Superior temporal gyrus (tissue), 1 donor: ENCODE measurements around the gene ZP3.
"Not testable (repeated sequence)": the region's sequence is repeated elsewhere in the genome, so short reads cannot be mapped to it uniquely, and the experiment has no call there.

Source experiments
- DNase-seq: peaks from one replicate; pipeline ENCODE4 v3.0.0-alpha.2; 2016; ENCODE audit errors: extremely low spot score

ZP3 gene

GRCh38 chr7:76442664-76443446, 18.1 kb downstream of the ZP3 start:
- DNase-seq, result not testable (repeated sequence)

DNA sequence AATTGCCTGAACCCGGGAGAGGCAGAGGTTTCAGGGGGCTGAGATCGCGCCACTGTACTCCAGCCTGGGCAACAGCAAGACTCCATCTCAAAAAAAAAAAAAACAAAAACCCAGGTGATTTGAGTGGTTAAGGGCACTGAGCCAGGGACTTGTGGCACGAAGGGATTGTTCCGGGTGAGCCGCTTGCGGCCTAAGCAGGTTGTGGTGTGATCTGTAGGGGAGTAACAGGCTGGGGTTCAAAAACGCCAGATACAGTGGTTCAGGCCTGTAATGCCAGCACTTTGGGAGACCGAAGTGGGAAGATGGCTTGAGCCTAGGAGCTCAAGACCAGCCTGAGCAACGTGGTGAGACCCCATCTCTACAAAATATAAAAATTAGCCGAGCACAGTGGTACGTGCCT, 19.1 kb downstream of the ZP3 start:
- DNase-seq, result not testable (repeated sequence)

DNA sequence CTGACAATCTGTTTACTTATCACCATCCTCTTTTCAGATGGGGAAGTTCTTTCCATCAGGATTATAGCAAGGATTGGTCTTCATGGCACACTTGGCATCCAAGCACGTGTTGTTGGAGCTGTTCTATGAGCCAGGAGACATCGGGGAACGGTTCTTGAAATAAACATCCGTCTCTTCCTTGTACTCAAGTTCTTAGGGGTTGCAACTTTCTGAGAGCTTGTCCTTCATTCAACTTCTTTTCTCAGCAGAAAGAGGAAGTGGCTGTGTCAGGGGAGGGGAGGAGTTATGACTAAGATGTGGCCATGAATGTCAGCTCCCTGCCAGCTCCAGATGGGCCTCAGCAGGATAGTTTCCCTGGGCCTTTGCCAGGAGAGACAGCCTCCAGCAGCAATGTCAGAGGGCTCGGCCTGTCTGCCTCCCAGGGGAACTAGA, 20.8 kb downstream of the ZP3 start:
- not testable (repeated sequence) for DNase-seq

DNA sequence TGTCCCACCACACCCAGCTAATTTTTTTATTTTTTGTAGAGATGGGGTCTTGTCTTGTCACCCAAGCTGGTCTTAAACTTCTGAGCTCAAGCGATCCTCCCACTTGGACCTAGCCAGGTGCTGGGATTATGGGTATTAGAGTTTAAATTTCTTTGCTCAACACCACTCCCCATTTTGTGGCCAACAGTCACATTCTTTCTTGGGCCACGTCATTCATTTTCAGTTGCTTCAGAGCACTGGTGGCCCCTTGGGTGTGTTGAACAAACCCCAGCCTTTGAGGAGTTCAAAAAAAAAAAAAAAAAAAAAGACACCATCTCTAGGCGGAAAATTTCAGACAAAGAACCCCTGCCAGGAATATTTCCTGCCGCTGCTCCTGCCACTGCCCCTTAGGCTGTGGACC, 32.3 kb downstream of the ZP3 start:
- not testable (repeated sequence) for DNase-seq

GRCh38 chr7:76458504-76458903, 33.8 kb downstream of the ZP3 start:
- not testable (repeated sequence) for DNase-seq

DNA sequence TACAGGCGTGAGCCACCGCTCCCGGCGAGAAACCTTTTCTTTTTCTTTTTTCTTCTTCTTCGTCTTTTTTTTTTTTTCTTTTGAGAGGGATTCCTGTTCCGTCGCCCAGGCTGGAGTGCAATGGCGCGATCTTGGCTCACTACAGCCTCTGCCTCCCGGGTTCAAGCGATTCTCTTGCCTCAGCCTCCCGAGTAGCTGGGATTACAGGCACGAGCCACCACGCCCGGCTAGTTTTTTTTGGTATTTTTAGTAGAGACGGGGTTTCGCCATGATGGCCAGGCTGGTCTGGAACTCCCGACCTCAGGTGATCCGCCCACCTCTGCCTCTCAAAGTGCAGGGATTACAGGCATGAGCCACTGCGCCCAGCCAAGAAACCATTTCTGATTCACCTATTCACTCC, 36.0 kb downstream of the ZP3 start:
- not testable (repeated sequence) for DNase-seq

DNA sequence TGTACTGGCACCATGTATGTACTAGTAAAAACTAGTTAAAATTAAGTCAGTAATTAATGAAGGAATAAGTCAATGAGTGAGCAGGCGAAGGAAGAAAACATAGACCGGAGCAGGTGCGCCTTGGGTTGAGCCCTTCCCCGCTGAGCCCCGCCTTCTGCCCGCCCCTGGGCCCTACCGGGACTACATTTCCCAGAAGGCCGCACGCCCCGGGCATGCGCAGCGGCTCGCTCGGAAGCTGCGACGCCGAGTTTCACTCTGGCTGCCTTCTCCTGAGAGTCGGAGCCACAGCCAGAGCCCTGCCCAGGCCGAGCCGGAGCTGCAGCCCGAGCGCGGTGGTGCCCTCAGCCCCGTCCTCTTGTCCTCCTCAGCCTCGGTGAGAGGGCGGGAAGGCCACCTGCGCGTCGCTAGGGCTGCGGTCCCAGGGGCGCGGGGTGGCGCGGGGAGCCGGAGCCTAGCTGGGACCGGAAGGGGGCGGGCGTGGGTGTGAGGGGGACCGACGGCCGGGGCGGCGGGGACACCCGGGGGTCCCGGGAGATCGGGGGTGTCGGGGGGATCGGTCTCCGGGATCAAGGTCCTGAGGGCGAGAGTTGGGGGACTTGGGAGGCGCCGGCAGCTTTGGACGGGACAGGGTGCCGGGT, 36.8 kb downstream of the ZP3 start, which contains the start of gene DTX2:
DTX2 (plus strand) TSS at position 246 of the 638 bp plus-strand sequence. CDS start 18,801 bp downstream, outside the sequence.
- DNase-seq, result not testable (repeated sequence)

DNA sequence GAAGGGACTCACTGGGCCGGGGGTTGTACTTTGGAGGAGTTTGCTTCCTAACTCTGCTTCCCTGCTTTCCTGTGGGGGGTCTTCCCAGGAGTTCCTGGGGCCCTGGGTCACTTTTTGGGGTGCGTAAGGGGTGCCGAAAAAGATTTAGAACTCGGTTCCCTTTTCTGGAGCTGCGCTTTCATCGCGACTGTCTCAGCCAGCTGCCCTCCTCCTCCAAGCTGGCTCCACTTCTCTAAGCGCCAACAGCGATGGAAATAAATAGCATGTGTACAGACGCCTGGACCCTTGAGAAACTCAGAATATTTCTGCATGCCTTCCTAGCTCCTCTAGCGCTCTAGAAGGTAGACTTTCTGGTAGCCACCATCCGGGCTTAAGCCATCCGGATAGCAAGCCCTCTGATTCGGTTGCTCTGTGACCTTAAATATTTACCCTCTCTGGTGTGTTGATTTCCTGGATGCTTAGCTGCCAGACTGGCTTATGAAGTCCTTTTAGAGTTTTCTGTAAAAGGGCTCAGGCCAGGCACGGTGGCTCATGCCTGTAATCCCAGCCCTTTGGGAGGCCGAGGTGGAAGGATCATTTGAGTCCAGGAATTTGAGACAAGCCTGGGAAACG, 37.6 kb downstream of the ZP3 start:
- DNase-seq, result not testable (repeated sequence)

DNA sequence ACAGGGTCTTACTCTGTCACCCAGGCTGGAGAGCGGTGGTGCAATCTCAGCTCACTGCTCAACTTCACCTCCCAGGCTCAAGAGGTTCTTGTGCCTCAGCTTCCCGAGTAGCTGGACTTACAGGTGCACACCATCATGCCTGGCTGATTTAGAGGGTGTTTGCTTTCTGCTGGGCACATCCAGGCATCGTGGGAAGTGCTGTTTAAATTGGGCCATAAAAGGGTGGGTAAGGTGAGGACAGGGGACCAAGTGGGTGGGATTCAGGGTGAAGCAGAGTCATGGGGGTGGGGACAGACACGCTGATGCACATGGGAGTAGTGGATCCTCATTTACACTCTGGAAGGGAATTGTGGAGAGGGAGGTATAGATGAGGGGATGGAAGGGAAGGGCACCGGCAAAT, 40.2 kb downstream of the ZP3 start:
- not testable (repeated sequence) for DNase-seq

DNA sequence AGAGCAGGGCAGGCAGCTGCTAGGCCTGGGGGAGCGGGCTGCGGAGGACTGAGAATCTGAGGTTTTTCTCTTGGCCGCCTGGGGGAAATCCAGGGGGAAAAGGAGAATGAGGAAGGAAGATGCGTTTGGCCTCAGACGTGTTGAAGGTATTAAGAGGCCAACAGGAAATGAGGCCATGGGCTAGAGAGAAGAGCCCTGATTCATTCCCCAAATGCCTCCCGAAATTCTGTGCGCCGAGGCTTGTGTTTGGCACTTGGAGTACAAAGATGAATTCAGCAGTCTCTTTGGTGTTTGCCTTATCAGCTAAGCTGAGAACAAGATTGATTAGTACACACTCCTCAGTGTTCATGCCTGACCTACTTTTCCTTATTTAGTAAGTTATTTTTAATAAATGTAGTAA, 41.2 kb downstream of the ZP3 start:
- DNase-seq, result not testable (repeated sequence)

DNA sequence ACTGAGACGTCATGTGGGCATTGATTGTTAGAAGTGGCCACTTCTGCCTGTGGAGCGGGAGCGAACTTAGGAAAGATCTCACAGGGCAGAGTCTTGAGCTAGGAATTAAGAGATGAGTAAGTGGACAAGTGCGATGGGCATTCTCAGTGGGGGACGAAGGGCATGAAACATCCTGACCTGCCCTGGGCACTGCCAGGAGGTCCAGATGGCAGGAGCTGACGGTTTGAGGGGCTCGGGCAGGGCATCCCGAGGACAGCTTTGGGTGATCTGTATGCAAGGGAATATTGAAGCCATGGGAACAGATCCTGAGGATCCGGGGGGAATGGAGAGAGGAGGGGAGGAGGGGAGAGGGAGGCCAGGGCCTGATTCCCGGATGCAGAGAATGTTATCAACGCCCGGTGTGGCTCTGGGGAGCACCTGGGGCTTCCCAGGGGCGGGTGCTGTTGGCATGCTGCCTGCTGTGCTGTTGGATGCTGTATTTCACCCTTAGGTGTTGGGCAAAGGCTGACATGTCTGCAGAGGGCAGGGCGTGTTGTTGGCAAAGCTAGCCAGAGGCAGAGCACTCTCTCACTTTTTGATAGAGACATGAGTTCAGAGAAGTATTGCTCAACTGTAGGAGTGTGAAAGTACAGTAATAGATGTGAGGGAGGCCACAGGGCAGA, 43.1 kb downstream of the ZP3 start:
- DNase-seq, result not testable (repeated sequence)

- DNase-seq, result not testable (repeated sequence)
Measured at GRCh38 chr7:76471556-76472221, 46.9 kb downstream of the ZP3 start.

DNA sequence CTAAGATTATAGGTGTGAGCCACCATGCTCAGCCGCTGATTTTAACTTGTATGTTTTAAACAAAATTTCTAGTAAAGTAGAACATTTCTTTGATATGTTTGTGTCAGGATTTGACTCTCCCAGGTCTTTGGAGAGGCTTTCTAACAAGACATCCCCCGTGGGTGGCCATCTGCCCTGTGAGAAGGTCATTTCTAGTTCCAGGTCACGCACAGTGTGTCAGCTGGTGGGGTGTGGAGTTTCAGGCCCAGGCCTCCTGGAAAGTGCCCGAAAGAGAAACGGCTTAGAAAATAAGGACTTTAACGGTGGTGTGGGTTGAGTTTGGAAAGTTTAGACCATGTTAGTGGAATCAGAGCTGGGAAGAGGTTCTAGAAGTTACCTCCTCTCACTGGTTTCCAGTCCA, 48.3 kb downstream of the ZP3 start:
- DNase-seq, result not testable (repeated sequence)

- DNase-seq, result not testable (repeated sequence)
Measured at GRCh38 chr7:76476280-76476679, 51.5 kb downstream of the ZP3 start.

GRCh38 chr7:76476742-76477474, 52.2 kb downstream of the ZP3 start:
- DNase-seq, result not testable (repeated sequence)

DNA sequence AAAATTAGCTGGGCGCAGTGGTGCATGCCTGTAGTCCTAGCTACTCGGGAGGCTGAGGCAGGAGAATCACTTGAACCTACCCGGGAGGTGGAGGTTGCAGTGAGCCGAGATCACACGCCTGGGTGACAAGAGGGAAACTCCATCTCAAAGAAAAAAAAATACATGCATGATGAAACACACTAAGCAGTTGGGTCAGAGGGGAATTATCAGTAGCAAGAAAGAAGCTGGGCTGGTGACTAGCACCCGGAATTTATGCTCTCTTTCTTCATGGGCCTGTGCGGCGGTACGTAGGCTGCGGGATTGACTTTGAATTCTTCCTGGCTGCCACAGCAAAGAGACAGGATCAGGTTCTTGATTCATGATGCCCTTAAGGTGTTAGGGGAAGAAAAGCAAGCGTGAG, 54.9 kb downstream of the ZP3 start:
- DNase-seq, result not testable (repeated sequence)

DNA sequence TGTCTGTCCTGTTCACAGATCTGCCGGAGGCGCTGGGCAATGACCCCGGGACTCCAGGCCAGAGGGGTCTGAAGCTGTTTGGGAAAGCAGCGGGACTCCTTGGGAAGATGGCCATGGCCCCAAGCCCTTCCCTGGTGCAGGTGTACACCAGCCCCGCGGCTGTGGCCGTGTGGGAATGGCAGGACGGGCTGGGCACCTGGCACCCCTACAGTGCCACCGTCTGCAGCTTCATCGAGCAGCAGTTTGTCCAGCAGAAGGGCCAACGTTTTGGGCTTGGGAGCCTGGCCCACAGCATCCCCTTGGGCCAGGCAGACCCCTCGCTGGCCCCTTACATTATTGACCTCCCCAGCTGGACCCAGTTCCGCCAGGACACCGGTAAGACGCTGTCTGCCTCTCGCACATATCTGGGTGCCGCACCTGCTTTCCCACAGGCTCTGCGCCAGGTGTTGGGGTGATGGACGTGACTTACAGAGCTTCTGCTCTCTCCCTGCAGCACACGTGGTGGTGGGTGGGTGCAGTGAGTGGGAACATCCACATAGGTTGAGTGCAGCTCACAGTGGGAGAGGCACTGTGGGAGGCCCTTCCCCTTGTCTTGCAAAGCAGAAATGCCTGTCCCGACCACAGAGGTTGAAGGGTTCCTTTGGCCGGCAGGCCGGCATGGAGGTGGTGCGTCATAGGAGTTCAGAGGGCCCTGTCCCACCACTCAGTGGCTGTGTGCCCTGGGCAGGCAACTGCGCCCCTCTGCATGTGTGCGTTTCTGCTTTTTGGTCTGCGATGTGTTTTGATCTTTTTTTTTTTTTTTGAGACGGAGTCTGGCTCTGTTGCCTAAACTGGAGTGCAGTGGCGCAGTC, 55.9 kb downstream of the ZP3 start:
- DNase-seq, result not testable (repeated sequence)

- not testable (repeated sequence) for DNase-seq
Measured at GRCh38 chr7:76482660-76483059, 57.9 kb downstream of the ZP3 start.

GRCh38 chr7:76483081-76483480, 58.3 kb downstream of the ZP3 start:
- DNase-seq, result not testable (repeated sequence)

- not testable (repeated sequence) for DNase-seq
Measured at GRCh38 chr7:76484456-76484855, 59.7 kb downstream of the ZP3 start.
